Left lung (tissue), 10 donors: Measurements from ENCODE around the gene SLC16A4. TPM values are rescaled to one million over a fixed set of nuclear protein-coding genes. Genes with fewer than 3 reads are reported as not detected.
"Not testable (repeated sequence)": the region's sequence is repeated elsewhere in the genome, so short reads cannot be mapped to it uniquely, and the experiment has no call there.

Experiments used
- ATAC-seq: fragments of 200-7000 bp; cut with Tn5 transposase; one replicate; pipeline ENCODE4 v1.9.1; 2020; ENCODE audit warnings: moderate library complexity
- DNase-seq, 4 donors: peaks; one replicate each; pipeline ENCODE4 v3.0.0-alpha.2; 2013 to 2020
- H3K27ac ChIP-seq, 2 donors: fragments of 200-600 bp; sonication (generic) in 1 of 2; one replicate each; pipeline versions ENCODE4 v1.5.0 to v1.8.0; 2020 to 2021
- H3K27me3 ChIP-seq, 2 donors: fragments of 200-600 bp; sonication (generic) in 1 of 2; one replicate each; pipeline versions ENCODE4 v1.5.0 to v1.8.0; 2020 to 2021
- H3K36me3 ChIP-seq, 2 donors: fragments of 200-600 bp; sonication (generic) in 1 of 2; one replicate each; pipeline versions ENCODE4 v1.5.0 to v1.8.0; 2020 to 2021
- H3K4me1 ChIP-seq, 2 donors: fragments of 200-600 bp; one replicate each; pipeline ENCODE4 v1.8.0; 2021
- H3K4me3 ChIP-seq, 2 donors: fragments of 200-600 bp; sonication (generic) in 1 of 2; one replicate each; pipeline versions ENCODE4 v1.5.0 to v1.8.0; 2020 to 2021; ENCODE audit warnings: mild to moderate bottlenecking in 1 of 2
- H3K9me3 ChIP-seq, 2 donors: fragments of 200-600 bp; sonication (generic) in 1 of 2; one replicate each; pipeline versions ENCODE4 v1.5.0 to v1.8.0; 2020 to 2021
- intact Hi-C, 2 donors: fragments of 100-400 bp; cut with DNase I; formaldehyde crosslinking; loops; one replicate each; pipeline versions ENCODE4 v1.11.2 to v1.14.2; 2022
- polyA plus RNA-seq, 6 donors: library from polyadenylated mRNA; unstranded; fragments of 120-200 nt; gene quantifications; one replicate each; pipeline ENCODE4 v1.2.1, GENCODE V29; 2013; ENCODE audit not compliant: insufficient read length in 6 of 6
- total RNA-seq, 2 donors: library from RNA; stranded (reverse); fragmentation: NEBNext Ultra II Directional; extraction: Animal tissue kit (Norgen Biotek cat#: 25700); gene quantifications; one replicate each; pipeline ENCODE4 v1.2.1, GENCODE V29; 2021
- TF ChIP-seq, protein P1 (sequence below), 2 donors: fragments of 200-600 bp; sonication (generic) in 1 of 2; IDR thresholded peaks; one replicate each; pipeline versions ENCODE4 v1.5.0 to v1.8.0; 2021; ENCODE audit warnings: antibody characterized with exemption in 2 of 2
- donor health status: DM: no; HTN: yes; CAD: no.
- donor health status: DM: no; HTN: no; CAD: no.

Gene SLC16A4
- total and polyA plus RNA-seq, 8 donors: 6.1 to 40.5 (median 8.0) TPM

DNA sequence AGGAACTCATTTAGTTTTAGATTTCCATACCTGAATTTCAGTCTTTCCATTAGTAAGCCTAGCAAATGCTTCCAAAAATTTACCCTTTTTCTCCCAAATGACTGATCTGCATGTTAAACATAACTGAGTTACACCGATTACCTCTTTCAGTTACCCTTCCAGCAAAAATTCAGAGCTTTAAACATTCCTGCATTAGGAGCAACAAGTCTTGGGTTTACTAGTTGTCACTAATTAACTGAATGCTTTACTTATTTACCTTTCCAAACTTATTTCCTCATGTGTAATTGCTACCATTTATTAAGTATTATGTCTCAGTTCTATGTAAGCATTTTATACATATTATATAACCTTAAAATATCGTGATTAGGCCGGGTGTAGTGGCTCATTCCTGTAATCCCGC lies 13.6 kb upstream of the SLC16A4 start:
- peaks cover 0 to 63% of the 10 kb centered on the region in 2 donors for H3K36me3 ChIP-seq
- TF ChIP-seq, protein P1, sequence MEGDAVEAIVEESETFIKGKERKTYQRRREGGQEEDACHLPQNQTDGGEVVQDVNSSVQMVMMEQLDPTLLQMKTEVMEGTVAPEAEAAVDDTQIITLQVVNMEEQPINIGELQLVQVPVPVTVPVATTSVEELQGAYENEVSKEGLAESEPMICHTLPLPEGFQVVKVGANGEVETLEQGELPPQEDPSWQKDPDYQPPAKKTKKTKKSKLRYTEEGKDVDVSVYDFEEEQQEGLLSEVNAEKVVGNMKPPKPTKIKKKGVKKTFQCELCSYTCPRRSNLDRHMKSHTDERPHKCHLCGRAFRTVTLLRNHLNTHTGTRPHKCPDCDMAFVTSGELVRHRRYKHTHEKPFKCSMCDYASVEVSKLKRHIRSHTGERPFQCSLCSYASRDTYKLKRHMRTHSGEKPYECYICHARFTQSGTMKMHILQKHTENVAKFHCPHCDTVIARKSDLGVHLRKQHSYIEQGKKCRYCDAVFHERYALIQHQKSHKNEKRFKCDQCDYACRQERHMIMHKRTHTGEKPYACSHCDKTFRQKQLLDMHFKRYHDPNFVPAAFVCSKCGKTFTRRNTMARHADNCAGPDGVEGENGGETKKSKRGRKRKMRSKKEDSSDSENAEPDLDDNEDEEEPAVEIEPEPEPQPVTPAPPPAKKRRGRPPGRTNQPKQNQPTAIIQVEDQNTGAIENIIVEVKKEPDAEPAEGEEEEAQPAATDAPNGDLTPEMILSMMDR (IDR thresholded peaks at IDR 0.05): no peak
- DNase-seq: no peak
- no peak overlapping the region for H3K4me3 ChIP-seq
- peaks cover 7 to 20% of the 10 kb centered on the region in 2 donors for H3K4me1 ChIP-seq
- H3K27ac ChIP-seq: no peak overlapping the region
- no peak for ATAC-seq
- intact Hi-C loops: no loop called here
- no peaks in the 10 kb centered on the region for H3K27me3 ChIP-seq
- no peaks in the 10 kb centered on the region for H3K9me3 ChIP-seq

DNA sequence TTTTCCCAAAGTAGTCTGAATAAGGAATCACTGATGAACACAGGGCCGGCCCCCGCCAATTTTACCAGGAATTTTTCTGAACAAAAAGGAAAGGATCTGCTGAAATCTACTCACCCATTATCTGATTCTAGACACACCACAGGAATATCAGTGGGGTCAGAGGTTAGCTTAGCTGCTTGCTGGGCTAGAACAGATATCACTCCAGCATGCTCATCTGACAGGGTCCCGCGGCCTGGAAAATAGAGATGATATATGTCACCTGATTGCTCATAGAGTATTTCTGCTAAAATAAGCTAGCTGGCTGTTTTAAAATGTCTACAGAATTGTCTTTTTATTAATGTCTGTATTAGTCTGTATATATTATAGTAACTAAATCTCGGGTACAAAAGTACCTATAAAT lies 13.0 kb upstream of the SLC16A4 start:
- DNase-seq (no peak), ATAC-seq (no peak)
- Histone ChIP-seq H3K4me1 (peaks cover 7 to 20% of the 10 kb centered on the region in 2 donors), H3K27ac (no peak overlapping the region), H3K4me3 (no peak overlapping the region), H3K9me3 (no peaks in the 10 kb centered on the region), H3K36me3 (peaks cover 0 to 69% of the 10 kb centered on the region in 2 donors), H3K27me3 (no peaks in the 10 kb centered on the region)
- TF ChIP-seq, protein P1 (IDR thresholded peaks at IDR 0.05): no peak
- intact Hi-C loops: no loop called here

DNA sequence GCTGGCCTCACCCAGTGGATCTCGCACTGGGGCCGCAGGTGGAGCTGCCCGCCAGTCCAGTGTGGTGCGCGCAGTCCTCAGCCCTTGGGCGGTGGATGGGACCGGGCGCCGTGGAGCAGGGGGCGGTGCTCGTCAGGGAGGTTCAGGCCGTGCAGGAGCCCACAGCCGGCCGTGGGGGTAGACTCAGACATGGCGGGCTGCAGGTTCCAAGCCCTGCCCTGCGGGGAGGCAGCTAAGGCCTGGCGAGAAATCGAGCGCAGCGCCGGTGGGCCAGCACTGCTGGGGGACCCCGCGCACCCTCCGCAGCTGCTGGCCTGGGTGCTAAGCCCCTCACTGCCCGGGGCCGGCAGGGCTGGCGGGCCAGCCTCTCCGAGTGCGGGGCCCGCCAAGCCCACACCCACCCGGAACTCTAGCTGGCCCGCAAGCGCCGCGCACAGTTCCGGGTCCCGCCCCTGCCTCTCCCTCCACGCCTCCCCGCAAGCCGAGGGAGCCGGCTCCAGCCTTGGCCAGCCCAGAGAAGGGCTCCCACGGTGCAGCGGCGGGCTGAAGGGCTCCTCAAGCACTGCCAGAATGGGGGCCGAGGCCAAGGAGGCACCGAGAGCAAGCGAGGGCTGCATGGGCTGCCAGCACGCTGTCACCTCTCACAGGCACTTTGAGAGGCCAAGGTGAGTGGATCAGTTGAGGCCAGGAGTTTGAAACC lies 5.6 kb upstream of the SLC16A4 start:
- H3K27me3 ChIP-seq, ATAC-seq, H3K4me3 ChIP-seq, H3K9me3 ChIP-seq, H3K27ac ChIP-seq, H3K4me1 ChIP-seq, intact Hi-C loops: not testable (repeated sequence)
- H3K36me3 ChIP-seq: peaks cover 0 to 73% of the 10 kb centered on the region in 2 donors
- peak in 1 of 4 donors; percentile 72 for DNase-seq

DNA sequence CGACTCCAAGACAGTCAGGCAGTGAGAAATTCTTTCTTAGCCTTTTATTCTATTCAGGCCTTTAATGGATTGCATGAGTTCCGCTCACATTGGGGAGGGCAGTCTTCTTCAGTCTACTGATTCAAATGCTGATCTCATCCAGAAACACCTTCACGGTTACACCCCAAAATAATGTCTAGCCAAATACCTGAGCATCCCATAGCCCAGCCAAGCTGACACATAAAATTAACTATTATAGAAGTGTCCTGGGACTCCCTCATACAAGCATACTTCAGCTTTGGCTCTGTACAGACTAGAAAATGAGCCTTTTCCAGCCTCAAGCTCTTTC lies 3.6 kb upstream of the SLC16A4 start:
- ATAC-seq: no peak
- H3K36me3 ChIP-seq: peaks cover 0 to 54% of the 10 kb centered on the region in 2 donors
- no peaks in the 10 kb centered on the region for H3K9me3 ChIP-seq
- no peaks in the 10 kb centered on the region for H3K27me3 ChIP-seq
- H3K4me3 ChIP-seq: no peak overlapping the region
- H3K27ac ChIP-seq: no peak overlapping the region
- peaks cover 0 to 5% of the 10 kb centered on the region in 2 donors for H3K4me1 ChIP-seq
- intact Hi-C loops: no loop called here
- TF ChIP-seq, protein P1 (IDR thresholded peaks at IDR 0.05): no peak
- DNase-seq: no peak

DNA sequence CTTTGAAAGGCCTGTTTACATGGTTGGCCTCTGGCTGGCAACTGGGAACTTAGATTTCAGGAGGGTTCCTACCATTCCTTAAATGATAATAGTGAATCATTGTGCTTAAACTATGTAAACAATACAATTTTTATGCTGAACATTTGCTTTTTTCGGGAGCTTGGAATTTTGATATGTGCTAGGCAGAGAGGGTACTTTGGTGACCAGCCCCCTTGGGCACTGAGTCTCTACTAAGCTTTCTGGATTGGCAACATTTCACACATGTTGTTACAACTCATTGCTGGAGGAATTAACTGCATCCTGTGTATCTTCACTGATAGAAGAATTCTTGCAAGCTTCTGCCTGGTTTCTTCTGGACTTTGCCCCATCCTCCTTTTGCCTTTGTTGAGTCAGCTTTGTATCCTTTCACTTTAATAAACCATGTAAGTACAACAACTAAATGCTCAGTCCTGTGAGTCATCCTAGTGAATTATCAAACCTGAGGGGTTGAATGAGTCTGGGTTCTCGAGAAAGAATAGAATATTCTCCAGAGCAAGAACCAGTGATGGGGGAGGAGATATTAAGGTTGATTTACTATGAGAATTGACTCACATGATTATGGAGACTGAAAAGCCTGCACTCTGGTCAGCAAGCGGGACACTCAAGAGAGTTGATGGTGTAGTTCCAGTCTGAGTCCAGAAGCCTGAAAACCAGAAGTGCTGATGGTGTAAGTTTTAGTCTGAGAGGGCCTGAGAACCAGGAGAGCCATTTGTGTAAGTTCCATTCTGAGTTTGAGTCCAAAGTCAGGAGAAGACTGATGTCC lies 3.1 kb upstream of the SLC16A4 start:
- Histone ChIP-seq H3K4me3 (no peak overlapping the region), H3K36me3 (peaks cover 0 to 48% of the 10 kb centered on the region in 2 donors), H3K27me3 (no peaks in the 10 kb centered on the region), H3K27ac (no peak overlapping the region), H3K4me1 (peaks cover under 1 to 5% of the 10 kb centered on the region in 2 donors), H3K9me3 (no peaks in the 10 kb centered on the region)
- ATAC-seq: peak; percentile 5
- DNase-seq: no peak
- intact Hi-C loops: no loop called here
- TF ChIP-seq, protein P1 (IDR thresholded peaks at IDR 0.05): no peak
